Measurements from ENCODE around the gene PAM.
"Not testable (repeated sequence)": the region's sequence is repeated elsewhere in the genome, so short reads cannot be mapped to it uniquely, and the experiment has no call there.

Gene PAM

GRCh38 chr5:102753889-102754766, 977 bp upstream of the PAM start:
- no peak for DNase-seq

- no peak for DNase-seq
Observed at GRCh38 chr5:102755686-102756371, 724 bp downstream of the PAM start.

GRCh38 chr5:102758576-102758975, 3.5 kb downstream of the PAM start:
- no peak for DNase-seq

- no peak for DNase-seq
Observed at GRCh38 chr5:102759289-102759688, 4.2 kb downstream of the PAM start.

- DNase-seq = no peak
Observed at GRCh38 chr5:102759700-102760099, 4.6 kb downstream of the PAM start.

GRCh38 chr5:102760815-102761214, 5.7 kb downstream of the PAM start:
- DNase-seq = no peak

- DNase-seq = no peak
Observed at GRCh38 chr5:102762095-102762534, 7.0 kb downstream of the PAM start.

GRCh38 chr5:102762562-102763227, 7.6 kb downstream of the PAM start:
- no peak for DNase-seq

- DNase-seq = no peak
Observed at GRCh38 chr5:102763734-102764133, 8.6 kb downstream of the PAM start.

- no peak for DNase-seq
Observed at GRCh38 chr5:102764381-102765004, 9.4 kb downstream of the PAM start.

GRCh38 chr5:102765350-102765749, 10.2 kb downstream of the PAM start:
- no peak for DNase-seq

- DNase-seq = no peak
Observed at GRCh38 chr5:102766295-102767090, 11.4 kb downstream of the PAM start.

GRCh38 chr5:102767862-102768261, 12.8 kb downstream of the PAM start:
- DNase-seq = no peak

- DNase-seq = no peak
Observed at GRCh38 chr5:102770803-102771202, 15.7 kb downstream of the PAM start.

- no peak for DNase-seq
Observed at GRCh38 chr5:102771435-102771834, 16.3 kb downstream of the PAM start.

GRCh38 chr5:102772273-102772672, 17.2 kb downstream of the PAM start:
- no peak for DNase-seq

GRCh38 chr5:102773133-102773532, 18.0 kb downstream of the PAM start:
- no peak for DNase-seq

- DNase-seq = not testable (repeated sequence)
Observed at GRCh38 chr5:102775756-102776155, 20.7 kb downstream of the PAM start.

GRCh38 chr5:102777099-102777498, 22.0 kb downstream of the PAM start:
- no peak for DNase-seq

GRCh38 chr5:102778478-102778877, 23.4 kb downstream of the PAM start:
- DNase-seq = no peak

- DNase-seq = no peak
Observed at GRCh38 chr5:102781359-102781758, 26.3 kb downstream of the PAM start.

GRCh38 chr5:102781786-102782185, 26.7 kb downstream of the PAM start:
- DNase-seq = no peak

All from NCI-H2081 treated with DMSO at 0.1 percent for 48 hours (cell line).